ENCODE data around the gene PHLPP1.

- TF ChIP-seq CTCF (conservative IDR thresholded peaks at IDR 0.05; ENCODE audit: low read length) (no peak), EZH2phosphoT487 (IDR thresholded peaks at IDR 0.05; ENCODE audit: borderline replicate concordance, low read depth, low read length) (no peak)
Measured at GRCh38 chr18:62898359-62898758, 183.0 kb downstream of the PHLPP1 start.

All from OCI-LY7 (cell line).